Measurements from ENCODE around the gene OSM. TPM values are rescaled to one million over a fixed set of nuclear protein-coding genes. Genes with fewer than 3 reads are reported as not detected.

Gene OSM
- total and polyA plus RNA-seq, 2 experiments from 2014 or later, result 1.5 TPM; not detected in 1

- H3K4me3 ChIP-seq, result no peak overlapping the region
- peaks cover 10% of the 10 kb centered on the region for H3K4me1 ChIP-seq (ENCODE audit: insufficient read depth)
- no peaks in the 10 kb centered on the region for H3K9me2 ChIP-seq (replicated peaks; ENCODE audit: insufficient read depth)
- H3K27ac ChIP-seq, result no peak overlapping the region
- no peaks in the 10 kb centered on the region for H3K36me3 ChIP-seq (replicated peaks; ENCODE audit: insufficient read depth, low read depth)
- no peaks in the 10 kb centered on the region for H3K9me3 ChIP-seq (ENCODE audit: low read depth)
- peaks cover 2% of the 10 kb centered on the region for H3K79me2 ChIP-seq
- H3K27me3 ChIP-seq, result no peaks in the 10 kb centered on the region
- H3K4me2 ChIP-seq, result no peak overlapping the region
- no peak overlapping the region for H2AFZ ChIP-seq
- WGBS (ENCODE audit: low lambda C conversion rate, missing lambda C conversion rate), result 96% methylated on average over 9 of the region's 9 CpGs
- DNase-seq (ENCODE audit: low spot score), result no peak
- TF ChIP-seq EZH2phosphoT487 (IDR thresholded peaks at IDR 0.05; ENCODE audit: low read depth, severe bottlenecking, unreplicated experiment), result no peak
- no peak for TF ChIP-seq CTCF (IDR thresholded peaks at IDR 0.05; ENCODE audit: poor library complexity)
- no peak for TF ChIP-seq EZH2 (IDR thresholded peaks at IDR 0.05; ENCODE audit: borderline replicate concordance)
- no peaks in the 10 kb centered on the region for H4K20me1 ChIP-seq (ENCODE audit: insufficient read depth, poor library complexity, severe bottlenecking)
Measured at GRCh38 chr22:30294066-30294465, 27.4 kb upstream of the OSM start.

- Histone ChIP-seq H3K4me2 (no peak overlapping the region), H3K9me3 (ENCODE audit: low read depth) (no peaks in the 10 kb centered on the region), H3K79me2 (peaks cover 2% of the 10 kb centered on the region), H3K9me2 (replicated peaks; ENCODE audit: insufficient read depth) (no peaks in the 10 kb centered on the region), H3K36me3 (replicated peaks; ENCODE audit: insufficient read depth, low read depth) (no peaks in the 10 kb centered on the region), H3K4me1 (ENCODE audit: insufficient read depth) (peaks cover 10% of the 10 kb centered on the region), H2AFZ (no peak overlapping the region), H3K27ac (no peak overlapping the region), H3K4me3 (no peak overlapping the region), H4K20me1 (ENCODE audit: insufficient read depth, poor library complexity, severe bottlenecking) (no peaks in the 10 kb centered on the region), H3K27me3 (no peaks in the 10 kb centered on the region)
- whole genome bisulfite sequencing (ENCODE audit: low lambda C conversion rate, missing lambda C conversion rate), result 97% methylated on average over 7 of the region's 7 CpGs
- no peak for DNase-seq (ENCODE audit: low spot score)
- TF ChIP-seq EZH2phosphoT487 (IDR thresholded peaks at IDR 0.05; ENCODE audit: low read depth, severe bottlenecking, unreplicated experiment), result no peak
- no peak for TF ChIP-seq EZH2 (IDR thresholded peaks at IDR 0.05; ENCODE audit: borderline replicate concordance)
Measured at GRCh38 chr22:30293026-30293425, 26.4 kb upstream of the OSM start.

- Histone ChIP-seq H3K4me3 (no peak overlapping the region), H3K79me2 (no peaks in the 10 kb centered on the region), H2AFZ (no peak overlapping the region), H4K20me1 (ENCODE audit: insufficient read depth, poor library complexity, severe bottlenecking) (no peaks in the 10 kb centered on the region), H3K4me2 (no peak overlapping the region), H3K27ac (no peak overlapping the region), H3K9me3 (ENCODE audit: low read depth) (no peaks in the 10 kb centered on the region), H3K4me1 (ENCODE audit: insufficient read depth) (peaks cover 10% of the 10 kb centered on the region), H3K27me3 (no peaks in the 10 kb centered on the region), H3K9me2 (replicated peaks; ENCODE audit: insufficient read depth) (no peaks in the 10 kb centered on the region), H3K36me3 (replicated peaks; ENCODE audit: insufficient read depth, low read depth) (no peaks in the 10 kb centered on the region)
- WGBS (ENCODE audit: low lambda C conversion rate, missing lambda C conversion rate), result 94% methylated on average over 18 of the region's 18 CpGs
- DNase-seq (ENCODE audit: low spot score), result no peak
- TF ChIP-seq CTCF (IDR thresholded peaks at IDR 0.05; ENCODE audit: poor library complexity) (no peak), EZH2 (IDR thresholded peaks at IDR 0.05; ENCODE audit: borderline replicate concordance) (no peak), EZH2phosphoT487 (IDR thresholded peaks at IDR 0.05; ENCODE audit: low read depth, severe bottlenecking, unreplicated experiment) (no peak)
Measured at GRCh38 chr22:30292069-30292970, 25.7 kb upstream of the OSM start.

Data from hepatocyte (in vitro differentiated cells).